ENCODE data around the gene FCAMR.

GRCh38 chr1:206940588-206940936 lies 29.7 kb downstream of the FCAMR start:
- TF ChIP-seq CTCF (IDR thresholded peaks at IDR 0.05) (no peak), POLR2AphosphoS5 (IDR thresholded peaks at IDR 0.05) (no peak), EP300 (IDR thresholded peaks at IDR 0.05) (no peak), POLR2A (IDR thresholded peaks at IDR 0.05) (no peak)
